ENCODE data around the gene DPT. TPM values are rescaled to one million over a fixed set of nuclear protein-coding genes. Genes with fewer than 3 reads are reported as not detected.

The DPT gene
- total and polyA plus RNA-seq, 2 donors (not counting 3 experiments of a cell fraction or from before 2014, with no cell fraction given), result not detected

DNA sequence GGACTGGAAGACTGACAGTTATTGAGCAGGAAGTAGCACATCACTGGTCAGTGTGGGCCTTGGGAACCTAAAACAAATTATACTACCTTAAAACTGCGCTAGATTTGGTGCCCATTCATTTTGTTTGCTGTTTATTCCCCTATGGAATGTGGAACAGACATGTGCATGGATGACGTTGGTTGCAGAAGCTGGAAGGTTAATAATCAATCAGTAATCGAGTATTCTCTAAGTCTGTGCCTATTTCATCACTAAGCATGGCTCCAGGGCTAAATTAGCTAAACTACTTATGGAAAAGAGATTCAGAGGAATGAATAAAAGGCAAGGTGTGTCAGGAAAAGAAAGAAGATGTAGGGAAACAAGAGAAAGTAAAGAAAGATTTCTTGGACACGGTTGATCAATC lies 33.5 kb upstream of the DPT start:
- Histone ChIP-seq H2AFZ (ENCODE audit: low read depth, low read length) (no peak overlapping the region), H3K79me2 (ENCODE audit: control insufficient read depth, insufficient read depth, low read length) (no peaks in the 10 kb centered on the region), H3K9me3 (replicated peaks; ENCODE audit: control insufficient read depth, insufficient read depth, low read length) (no peaks in the 10 kb centered on the region), H3K36me3 (ENCODE audit: control insufficient read depth in 2 of 2, extremely low read depth in 1 of 2, insufficient read depth in 2 of 2, low read length in 2 of 2) (no peaks in the 10 kb centered on the region), H4K20me1 (replicated peaks; ENCODE audit: control insufficient read depth, extremely low read depth, insufficient read depth, low read length) (no peaks in the 10 kb centered on the region), H3K27me3 (ENCODE audit: control insufficient read depth in 2 of 2, insufficient read depth in 2 of 2, low read length in 2 of 2) (no peaks in the 10 kb centered on the region), H3K4me2 (ENCODE audit: insufficient read depth, low read length) (no peak overlapping the region), H3K9me1 (replicated peaks; ENCODE audit: control insufficient read depth, extremely low read depth, insufficient read depth, low read length) (no peaks in the 10 kb centered on the region), H3K9ac (replicated peaks; ENCODE audit: extremely low read depth, insufficient read depth, low read length) (no peak overlapping the region), H3K4me3 (replicated peaks in 1 of 3; ENCODE audit: insufficient read depth in 1 of 3, low read depth in 1 of 3, low read length in 3 of 3) (no peak overlapping the region), H3K27ac (ENCODE audit: insufficient read depth, low read depth, low read length) (no peak overlapping the region), H3K4me1 (ENCODE audit: control insufficient read depth, extremely low read depth, insufficient read depth, low read length) (no peaks in the 10 kb centered on the region)
- no TSS peak for BruUV-seq (replicated peaks)
- ChIA-PET CTCF (interaction anchor here (1.5 kb wide), 1 partner anchor 56 kb away, joined by 3 read pairs; no protein-coding TSS in a partner anchor), POLR2A (no interaction called here)
- intact Hi-C loops (cut with micrococcal nuclease), result no loop called here
- dilution Hi-C loops (cut with MboI; ENCODE audit: extremely low pct_ligation_motif_present, low sequenced_read_pairs), result no loop called here
- FAIRE-seq (no peak), DNase-seq (ENCODE audit: low read depth, low spot score) (no peak)
- TF ChIP-seq, protein P1, sequence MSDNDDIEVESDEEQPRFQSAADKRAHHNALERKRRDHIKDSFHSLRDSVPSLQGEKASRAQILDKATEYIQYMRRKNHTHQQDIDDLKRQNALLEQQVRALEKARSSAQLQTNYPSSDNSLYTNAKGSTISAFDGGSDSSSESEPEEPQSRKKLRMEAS (IDR thresholded peaks at IDR 0.05; ENCODE audit: insufficient read depth, insufficient read length), result no peak
- TF ChIP-seq CTCF (IDR thresholded peaks at IDR 0.05; ENCODE audit: extremely low read depth in 1 of 2, insufficient read depth in 1 of 2, low read depth in 1 of 2, low read length in 2 of 2), result no peak
- TF ChIP-seq FOS (IDR thresholded peaks at IDR 0.05; ENCODE audit: borderline replicate concordance, insufficient read depth, low read length), result no peak
- TF ChIP-seq MYC (IDR thresholded peaks at IDR 0.05; ENCODE audit: low read depth, low read length), result no peak
- no peak for TF ChIP-seq JUN (IDR thresholded peaks at IDR 0.05; ENCODE audit: borderline replicate concordance, insufficient read depth, insufficient read length, low read depth)
- TF ChIP-seq GATA2 (IDR thresholded peaks at IDR 0.05; ENCODE audit: insufficient read depth, insufficient read length, low read depth, low read length), result no peak
- no peak for TF ChIP-seq POLR2AphosphoS5 (IDR thresholded peaks at IDR 0.05; ENCODE audit: insufficient read depth, low read depth, low read length)
- TF ChIP-seq POLR2A (IDR thresholded peaks at IDR 0.05; ENCODE audit: low read depth, low read length), result no peak
- TF ChIP-seq EZH2 (IDR thresholded peaks at IDR 0.05; ENCODE audit: borderline replicate concordance, low read depth, low read length, severe bottlenecking), result no peak
